OCI-LY1 (cell line): Measurements from ENCODE around the gene MED14.

Source experiments
- H2AFZ ChIP-seq: fragments of 200-600 bp; sonication (generic), shearing (Covaris generic); 2 replicates; pipeline ENCODE4 v1.6.0; 2014; ENCODE audit warnings: antibody characterized with exemption, mild to moderate bottlenecking, low read length
- H3F3A ChIP-seq: fragments of 200-600 bp; sonication (generic), shearing (Covaris generic); 2 replicates; pipeline ENCODE4 v1.6.0; 2014; ENCODE audit warnings: mild to moderate bottlenecking, antibody characterized with exemption, low read length, moderate library complexity; ENCODE audit not compliant: insufficient read depth
- H3K27ac ChIP-seq: fragments of 200-600 bp; sonication (generic); 2 replicates; pipeline ENCODE4 v1.5.1; 2014; ENCODE audit warnings: low read length, mixed run types, mild to moderate bottlenecking, low read depth; ENCODE audit not compliant: poor library complexity, severe bottlenecking
- H3K27me3 ChIP-seq: fragments of 200-600 bp; sonication (generic); 2 replicates; pipeline ENCODE4 v1.6.0; 2014; ENCODE audit warnings: antibody characterized with exemption, mild to moderate bottlenecking, low read length, moderate library complexity; ENCODE audit not compliant: insufficient read depth
- H3K36me3 ChIP-seq: fragments of 200-600 bp; sonication (generic); 2 replicates; pipeline ENCODE4 v1.6.1; 2014; ENCODE audit warnings: mild to moderate bottlenecking, antibody characterized with exemption, low read length, moderate library complexity, mixed read lengths; ENCODE audit not compliant: insufficient read depth
- H3K4me1 ChIP-seq: fragments of 200-600 bp; sonication (generic); 2 replicates; pipeline ENCODE4 v1.5.1; 2014; ENCODE audit warnings: mild to moderate bottlenecking, low read length, moderate library complexity; ENCODE audit not compliant: insufficient read depth, severe bottlenecking
- H3K4me2 ChIP-seq: fragments of 200-600 bp; sonication (generic), shearing (Covaris generic); 2 replicates; pipeline ENCODE4 v1.6.1; 2014; ENCODE audit warnings: low read length
- H3K4me3 ChIP-seq: fragments of 200-600 bp; sonication (generic); 2 replicates; pipeline ENCODE4 v1.5.1; 2014; ENCODE audit warnings: low read length, low read depth, mild to moderate bottlenecking, mixed read lengths; ENCODE audit not compliant: poor library complexity, severe bottlenecking
- H3K79me2 ChIP-seq: fragments of 200-600 bp; shearing (Covaris generic); 2 replicates; pipeline ENCODE4 v1.6.1; 2016; ENCODE audit warnings: mixed run types, low read length, mixed read lengths; ENCODE audit not compliant: insufficient read depth
- H3K9ac ChIP-seq: fragments of 200-600 bp; sonication (generic), shearing (Covaris generic); 2 replicates; pipeline ENCODE4 v1.6.1; 2014; ENCODE audit warnings: mild to moderate bottlenecking, low read length, mixed read lengths
- H3K9me2 ChIP-seq: fragments of 200-600 bp; sonication (generic), shearing (Covaris generic); 2 replicates; pipeline ENCODE4 v1.6.1; 2014; ENCODE audit warnings: low read depth, mild to moderate bottlenecking, low read length, mixed read lengths
- H3K9me3 ChIP-seq: fragments of 200-600 bp; shearing (Covaris generic); 2 replicates; pipeline ENCODE4 v1.6.1; 2014; ENCODE audit warnings: low read length, mixed read lengths
- H4K20me1 ChIP-seq: fragments of 200-600 bp; sonication (generic), shearing (Covaris generic); 2 replicates; pipeline ENCODE4 v1.6.0; 2016; ENCODE audit warnings: mild to moderate bottlenecking, low read length; ENCODE audit not compliant: insufficient read depth
- CTCF ChIP-seq: fragments of 200-600 bp; sonication (generic), shearing (Covaris generic); IDR thresholded peaks from 2 replicates; pipeline ENCODE4 v1.5.1; 2017; ENCODE audit warnings: mild to moderate bottlenecking, antibody characterized with exemption, low read length, moderate library complexity, mixed read lengths
- EZH2 ChIP-seq: fragments of 200-600 bp; sonication (generic), shearing (Covaris generic); IDR thresholded peaks from 2 replicates; pipeline ENCODE4 v1.8.0; 2017; ENCODE audit warnings: borderline replicate concordance, mixed run types, mild to moderate bottlenecking, antibody characterized with exemption, low read length, moderate library complexity, mixed read lengths

The MED14 gene

GRCh38 chrX:40617566-40617965 lies 117.8 kb downstream of the MED14 start:
- no peaks in the 10 kb centered on the region for H3K27me3 ChIP-seq
- no peaks in the 10 kb centered on the region for H3K4me1 ChIP-seq
- H3K4me2 ChIP-seq = no peak overlapping the region

GRCh38 chrX:40615976-40616375 lies 119.4 kb downstream of the MED14 start:
- TF ChIP-seq EZH2 = no peak
- TF ChIP-seq CTCF = no peak
- no peaks in the 10 kb centered on the region for H3K9me3 ChIP-seq
- no peak overlapping the region for H3K4me3 ChIP-seq
- no peaks in the 10 kb centered on the region for H3F3A ChIP-seq
- no peaks in the 10 kb centered on the region for H4K20me1 ChIP-seq
- H3K36me3 ChIP-seq = no peaks in the 10 kb centered on the region
- H2AFZ ChIP-seq = no peak overlapping the region
- no peak overlapping the region for H3K4me2 ChIP-seq
- H3K27me3 ChIP-seq = no peaks in the 10 kb centered on the region
- no peaks in the 10 kb centered on the region for H3K9me2 ChIP-seq
- H3K4me1 ChIP-seq = no peaks in the 10 kb centered on the region
- H3K27ac ChIP-seq = no peak overlapping the region
- H3K9ac ChIP-seq = no peak overlapping the region
- H3K79me2 ChIP-seq = no peaks in the 10 kb centered on the region

More at GRCh38 chrX:40617566-40617965, 117.8 kb downstream of the MED14 start:
- Histone ChIP-seq H3K4me3 (no peak overlapping the region), H3F3A (no peaks in the 10 kb centered on the region), H2AFZ (no peak overlapping the region), H4K20me1 (no peaks in the 10 kb centered on the region), H3K79me2 (no peaks in the 10 kb centered on the region), H3K9ac (no peak overlapping the region), H3K36me3 (no peaks in the 10 kb centered on the region), H3K27ac (no peak overlapping the region), H3K9me2 (no peaks in the 10 kb centered on the region), H3K9me3 (no peaks in the 10 kb centered on the region)
- no peak for TF ChIP-seq EZH2
- TF ChIP-seq CTCF = no peak

- Histone ChIP-seq H3K9ac (no peak overlapping the region), H3K79me2 (no peaks in the 10 kb centered on the region), H3K27ac (no peak overlapping the region), H3K27me3 (no peaks in the 10 kb centered on the region), H3K4me1 (no peaks in the 10 kb centered on the region), H3K9me3 (no peaks in the 10 kb centered on the region), H3K36me3 (no peaks in the 10 kb centered on the region), H3K4me2 (no peak overlapping the region), H2AFZ (no peak overlapping the region), H3K9me2 (no peaks in the 10 kb centered on the region), H3F3A (no peaks in the 10 kb centered on the region), H4K20me1 (no peaks in the 10 kb centered on the region), H3K4me3 (no peak overlapping the region)
- TF ChIP-seq EZH2 (no peak), CTCF (no peak)
Observed at GRCh38 chrX:40612511-40612910, 122.8 kb downstream of the MED14 start.
